Panc1 (cell line): ENCODE measurements around the gene ZNRF3. TPM values are rescaled to one million over a fixed set of nuclear protein-coding genes. Genes with fewer than 3 reads are reported as not detected.

ENCODE experiments used
- ATAC-seq: fragments of 200-7000 bp; cut with Tn5 transposase; 2 replicates; pipeline ENCODE4 v1.9.1; 2020; ENCODE audit warnings: mild to moderate bottlenecking, moderate library complexity
- BruUV-seq: library from RNA; stranded (reverse); fragments of 400-500 nt; replicated peaks from 2 replicates; lab custom pipeline; 2021; lab: Mats Ljungman, UMichigan
- CTCF ChIA-PET: fragments of 300-600 bp; sonication (Branson Sonifier 250); formaldehyde crosslinking; loops from one replicate; lab custom pipeline; 2022; ENCODE audit warnings: antibody characterized with exemption; lab: Charles Lee
- POLR2A ChIA-PET: fragments of 300-600 bp; sonication (Branson Sonifier 250); formaldehyde crosslinking; loops from one replicate; lab custom pipeline; 2022; ENCODE audit warnings: antibody characterized with exemption; lab: Charles Lee
- DNase-seq: peaks from one replicate; pipeline ENCODE4 v3.0.0-alpha.2; 2010; ENCODE audit warnings: low read depth, low spot score
- H3K27ac ChIP-seq: 2 replicates; pipeline ENCODE4 v1.5.1; 2011; ENCODE audit warnings: mild to moderate bottlenecking, low read length, inconsistent platforms
- H3K27me3 ChIP-seq: fragments of 200-500 bp; sonication (Bioruptor generic); 2 replicates; pipeline ENCODE4 v1.6.0; 2014; ENCODE audit warnings: low read length, inconsistent platforms; ENCODE audit not compliant: control insufficient read depth, insufficient read depth
- H3K36me3 ChIP-seq: fragments of 200-500 bp; sonication (Bioruptor generic); 2 replicates; pipeline ENCODE4 v1.5.1; 2014; ENCODE audit warnings: inconsistent platforms, mild to moderate bottlenecking, low read length, moderate library complexity; ENCODE audit not compliant: control insufficient read depth, insufficient read depth
- H3K4me1 ChIP-seq: 2 replicates; pipeline ENCODE4 v1.5.1; 2011; ENCODE audit warnings: inconsistent platforms, mild to moderate bottlenecking, low read length, moderate library complexity; ENCODE audit not compliant: control insufficient read depth, insufficient read depth
- H3K4me3 ChIP-seq, 2 experiments: 2 replicates each; pipeline ENCODE4 v1.5.1; 2011 to 2012; ENCODE audit warnings: low read depth in 2 of 2, low read length in 2 of 2, mild to moderate bottlenecking in 2 of 2, inconsistent platforms in 1 of 2, moderate library complexity in 1 of 2
- H3K9me3 ChIP-seq: fragments of 200-500 bp; sonication (Bioruptor generic); 2 replicates; pipeline ENCODE4 v1.5.1; 2014; ENCODE audit warnings: low read depth, mild to moderate bottlenecking, inconsistent platforms, low read length, moderate library complexity; ENCODE audit not compliant: control insufficient read depth, insufficient read depth
- CTCF ChIP-seq: fragments of 450-650 bp; IDR thresholded peaks from 2 replicates; pipeline ENCODE4 v1.5.1; 2017; ENCODE audit warnings: mild to moderate bottlenecking
- POLR2AphosphoS5 ChIP-seq: IDR thresholded peaks from 2 replicates; pipeline ENCODE4 v1.6.1; 2012; ENCODE audit warnings: mild to moderate bottlenecking, low read depth, low read length, moderate library complexity
- REST ChIP-seq, 2 experiments: IDR thresholded peaks; 2 replicates each; pipeline ENCODE4 v1.6.1; 2011 to 2012; ENCODE audit warnings: low read depth in 2 of 2, control low read depth in 1 of 2, low read length in 1 of 2, mild to moderate bottlenecking in 1 of 2, moderate library complexity in 1 of 2; ENCODE audit not compliant: insufficient read depth in 1 of 2
- SIN3A ChIP-seq: IDR thresholded peaks from 2 replicates; pipeline ENCODE4 v1.6.1; 2012; ENCODE audit warnings: low read depth, mild to moderate bottlenecking, low read length, moderate library complexity, borderline replicate concordance; ENCODE audit not compliant: insufficient read depth
- TCF7L2 ChIP-seq: IDR thresholded peaks from 2 replicates; pipeline ENCODE4 v1.6.1; 2011; ENCODE audit warnings: mild to moderate bottlenecking, low read depth, low read length, inconsistent platforms
- in situ Hi-C: cut with HindIII; loops from 2 replicates; pipeline ENCODE4 v1.10.0; 2016; ENCODE audit warnings: low sequenced_read_pairs, low pct_unique_long_range_greater_than_20kb
- intact Hi-C: fragments of 100-400 bp; cut with micrococcal nuclease; formaldehyde crosslinking; loops from one replicate; pipeline ENCODE4 v1.10.0; 2022; ENCODE audit not compliant: unreplicated experiment
- total RNA-seq: library from RNA; stranded (reverse); gene quantifications from one replicate; pipeline ENCODE4 v1.2.1, GENCODE V29; 2021; ENCODE audit not compliant: unreplicated experiment

Gene ZNRF3
- total RNA-seq, 1 experiment from 2014 or later, result 7.3 TPM

GRCh38 chr22:28942801-28943500 lies 59.6 kb downstream of the ZNRF3 start:
- H3K27me3 ChIP-seq, result no peaks in the 10 kb centered on the region
- intact Hi-C loops (no loop called here), in situ Hi-C loops (no loop called here)
- H3K9me3 ChIP-seq, result peaks cover 5% of the 10 kb centered on the region; the same call in 1 of the 2 replicates
- POLR2A ChIA-PET, result no interaction called here
- no TSS peak for BruUV-seq
- ATAC-seq (no peak), DNase-seq (no peak)
- TF ChIP-seq POLR2AphosphoS5 (no peak), SIN3A (no peak), TCF7L2 (no peak), REST (IDR thresholded peaks at IDR 0.05; ENCODE audit: insufficient read depth in 1 of 2, low read depth in 2 of 2, low read length in 1 of 2) (no peak), CTCF (no peak)
- CTCF ChIA-PET, result no interaction called here
- no peak overlapping the region for H3K27ac ChIP-seq
- no peaks in the 10 kb centered on the region for H3K36me3 ChIP-seq
- no peaks in the 10 kb centered on the region for H3K4me1 ChIP-seq
- no peak overlapping the region for H3K4me3 ChIP-seq

GRCh38 chr22:28943501-28943879 lies 60.1 kb downstream of the ZNRF3 start:
- POLR2A ChIA-PET, result no interaction called here
- no peaks in the 10 kb centered on the region for H3K36me3 ChIP-seq
- H3K9me3 ChIP-seq, result peaks cover 5% of the 10 kb centered on the region; the same call in 1 of the 2 replicates
- BruUV-seq, result no TSS peak
- TF ChIP-seq SIN3A (no peak), REST (IDR thresholded peaks at IDR 0.05; ENCODE audit: insufficient read depth in 1 of 2, low read depth in 2 of 2, low read length in 1 of 2) (no peak), POLR2AphosphoS5 (no peak), CTCF (no peak), TCF7L2 (no peak)
- no peak overlapping the region for H3K27ac ChIP-seq
- CTCF ChIA-PET, result interaction anchor here (0.7 kb wide), 1 partner anchor 8 kb away, joined by 4 read pairs; no protein-coding TSS in a partner anchor
- H3K27me3 ChIP-seq, result no peaks in the 10 kb centered on the region
- intact Hi-C loops (no loop called here), in situ Hi-C loops (no loop called here)
- DNase-seq (no peak), ATAC-seq (no peak)
- H3K4me3 ChIP-seq, result no peak overlapping the region
- no peaks in the 10 kb centered on the region for H3K4me1 ChIP-seq
